Urinary bladder (tissue), 4 donors: ENCODE results near the gene FLOT1. TPM values are rescaled to one million over a fixed set of nuclear protein-coding genes. Genes with fewer than 3 reads are reported as not detected.
"Not testable (repeated sequence)": the region's sequence is repeated elsewhere in the genome, so short reads cannot be mapped to it uniquely, and the experiment has no call there.

Experiments used
- DNase-seq: peaks from one replicate; pipeline ENCODE4 v3.0.0-alpha.2; 2015; ENCODE audit errors: extremely low spot score
- H3K27ac ChIP-seq: one replicate; pipeline ENCODE4 v1.5.1; 2013; ENCODE audit warnings: low read depth, mild to moderate bottlenecking, moderate library complexity
- H3K36me3 ChIP-seq: one replicate; pipeline ENCODE4 v1.6.1; 2013; ENCODE audit warnings: mild to moderate bottlenecking, moderate library complexity; ENCODE audit not compliant: insufficient read depth
- H3K4me1 ChIP-seq: one replicate; pipeline ENCODE4 v1.6.1; 2013; ENCODE audit warnings: mild to moderate bottlenecking, moderate library complexity; ENCODE audit not compliant: insufficient read depth
- H3K4me3 ChIP-seq: one replicate; pipeline ENCODE4 v1.5.1; 2013; ENCODE audit warnings: low read depth, low read length
- WGBS: extraction: QIAGEN DNeasy Blood & Tissue Kit; methylation state at CpG from one replicate; pipeline ENCODE4 v1.1.7; 2013; 5-methylcytosine and 5-hydroxymethylcytosine counted together
- polyA plus RNA-seq: library from polyadenylated mRNA; stranded (reverse); fragments of 200-250 nt; gene quantifications from one replicate; pipeline ENCODE4 v1.2.3, GENCODE V29; 2013
- total RNA-seq: library from RNA; depleted of rRNA; stranded (reverse); fragments of >200 nt; gene quantifications from one replicate; pipeline ENCODE4 v1.2.3, GENCODE V29; 2014
- donor health status: healthy with polysubstance abuse.
- donor health status: healthy.

FLOT1 gene
- total and polyA plus RNA-seq, 2 donors = 40.0 to 298 TPM

GRCh38 chr6:30775104-30775503 lies 32.6 kb upstream of the FLOT1 start:
- Histone ChIP-seq H3K4me1 (no peaks in the 10 kb centered on the region), H3K36me3 (no peaks in the 10 kb centered on the region), H3K27ac (no peak overlapping the region), H3K4me3 (no peak overlapping the region)
- 80% methylated on average over 2 of the region's 2 CpGs for WGBS
- no peak for DNase-seq

- DNase-seq = no peak
- no peaks in the 10 kb centered on the region for H3K36me3 ChIP-seq
- H3K4me1 ChIP-seq = no peaks in the 10 kb centered on the region
- WGBS = 64% methylated on average over 8 of the region's 8 CpGs
- H3K4me3 ChIP-seq = no peak overlapping the region
- no peak overlapping the region for H3K27ac ChIP-seq
Measured at GRCh38 chr6:30774701-30775100, 32.2 kb upstream of the FLOT1 start.

GRCh38 chr6:30770592-30770991 lies 28.1 kb upstream of the FLOT1 start:
- 95% methylated on average over 3 of the region's 3 CpGs for WGBS
- Histone ChIP-seq H3K36me3 (no peaks in the 10 kb centered on the region), H3K27ac (no peak overlapping the region), H3K4me3 (no peak overlapping the region), H3K4me1 (peaks cover 2% of the 10 kb centered on the region)
- DNase-seq = no peak

GRCh38 chr6:30769853-30770524 lies 27.5 kb upstream of the FLOT1 start:
- Histone ChIP-seq H3K27ac (peak overlapping the region; percentile 39), H3K4me1 (peaks cover 2% of the 10 kb centered on the region), H3K36me3 (no peaks in the 10 kb centered on the region), H3K4me3 (no peak overlapping the region)
- 43% methylated on average over 5 of the region's 5 CpGs for WGBS
- DNase-seq = no peak

- H3K4me3 ChIP-seq = no peak overlapping the region
- peak overlapping the region; percentile 79 for H3K27ac ChIP-seq
- H3K4me1 ChIP-seq = peaks cover 2% of the 10 kb centered on the region
- H3K36me3 ChIP-seq = no peaks in the 10 kb centered on the region
- 15% methylated on average over 16 of the region's 16 CpGs for WGBS
- DNase-seq = no peak
Measured at GRCh38 chr6:30769088-30769852, 26.8 kb upstream of the FLOT1 start.

GRCh38 chr6:30768634-30769087 lies 26.2 kb upstream of the FLOT1 start:
- H3K4me3 ChIP-seq = no peak overlapping the region
- 95% methylated on average over 4 of the region's 4 CpGs for WGBS
- peaks cover 2% of the 10 kb centered on the region for H3K4me1 ChIP-seq
- no peaks in the 10 kb centered on the region for H3K36me3 ChIP-seq
- no peak overlapping the region for H3K27ac ChIP-seq
- no peak for DNase-seq

- no peak for DNase-seq
- WGBS = 100% methylated on average over 1 of the region's 1 CpG
- Histone ChIP-seq H3K27ac (no peak overlapping the region), H3K36me3 (no peaks in the 10 kb centered on the region), H3K4me3 (no peak overlapping the region), H3K4me1 (peaks cover 2% of the 10 kb centered on the region)
Measured at GRCh38 chr6:30767944-30768301, 25.4 kb upstream of the FLOT1 start.

- DNase-seq = no peak
- Histone ChIP-seq H3K27ac (no peak overlapping the region), H3K4me1 (peaks cover 2% of the 10 kb centered on the region), H3K36me3 (no peaks in the 10 kb centered on the region), H3K4me3 (no peak overlapping the region)
- 83% methylated on average over 9 of the region's 9 CpGs for WGBS
Measured at GRCh38 chr6:30767158-30767943, 24.9 kb upstream of the FLOT1 start.

- Histone ChIP-seq H3K36me3 (no peaks in the 10 kb centered on the region), H3K27ac (no peak overlapping the region), H3K4me3 (no peak overlapping the region), H3K4me1 (peaks cover 2% of the 10 kb centered on the region)
- no peak for DNase-seq
- 85% methylated on average over 6 of the region's 6 CpGs for whole genome bisulfite sequencing
Measured at GRCh38 chr6:30766461-30767157, 24.1 kb upstream of the FLOT1 start.

- H3K4me3 ChIP-seq, H3K36me3 ChIP-seq, DNase-seq, H3K27ac ChIP-seq, H3K4me1 ChIP-seq: not testable (repeated sequence)
- WGBS = 65% methylated on average over 1 of the region's 1 CpG
Measured at GRCh38 chr6:30765495-30765894, 23.0 kb upstream of the FLOT1 start.

- H3K4me1 ChIP-seq, H3K36me3 ChIP-seq, DNase-seq, H3K4me3 ChIP-seq, H3K27ac ChIP-seq: not testable (repeated sequence)
- 70% methylated on average over 13 of the region's 13 CpGs for WGBS
Measured at GRCh38 chr6:30764490-30765043, 22.1 kb upstream of the FLOT1 start.

GRCh38 chr6:30763618-30764489 lies 21.4 kb upstream of the FLOT1 start:
- no peak overlapping the region for H3K4me3 ChIP-seq
- no peaks in the 10 kb centered on the region for H3K4me1 ChIP-seq
- H3K36me3 ChIP-seq = no peaks in the 10 kb centered on the region
- WGBS = 44% methylated on average over 8 of the region's 8 CpGs
- H3K27ac ChIP-seq = no peak overlapping the region
- DNase-seq = no peak
